Endometrium (tissue), 2 donors: ENCODE measurements around the gene SEMA4D.

ENCODE experiments used
- FAIRE-seq: peaks from 2 replicates; lab custom pipeline; 2012; peaks lifted over from hg19 to GRCh38; lab: Jason Lieb, UNC
- donor health status: control.
- donor health status: control.

The SEMA4D gene

GRCh38 chr9:89444925-89445765 lies 52.8 kb downstream of the SEMA4D start:
- FAIRE-seq: no peak

DNA sequence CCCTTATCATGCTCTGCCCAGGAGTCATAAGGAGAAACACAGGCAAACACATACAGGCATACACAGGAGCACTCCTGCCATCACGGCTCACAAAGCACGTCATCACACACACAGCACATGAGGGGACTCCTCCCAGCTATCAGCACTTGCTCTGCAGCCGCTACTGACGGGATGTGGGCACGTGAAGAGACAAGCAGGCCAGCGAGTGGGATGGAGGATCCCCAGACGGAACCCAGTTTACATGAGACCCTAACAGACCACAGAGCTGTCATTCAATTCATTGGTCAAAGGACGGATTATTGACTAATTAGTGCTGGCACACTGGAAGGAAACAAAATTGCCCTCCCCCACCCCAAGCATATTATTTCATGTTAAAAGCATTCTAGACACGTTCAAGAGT lies 53.6 kb downstream of the SEMA4D start:
- no peak for FAIRE-seq

GRCh38 chr9:89442981-89443814 lies 54.7 kb downstream of the SEMA4D start:
- no peak for FAIRE-seq

DNA sequence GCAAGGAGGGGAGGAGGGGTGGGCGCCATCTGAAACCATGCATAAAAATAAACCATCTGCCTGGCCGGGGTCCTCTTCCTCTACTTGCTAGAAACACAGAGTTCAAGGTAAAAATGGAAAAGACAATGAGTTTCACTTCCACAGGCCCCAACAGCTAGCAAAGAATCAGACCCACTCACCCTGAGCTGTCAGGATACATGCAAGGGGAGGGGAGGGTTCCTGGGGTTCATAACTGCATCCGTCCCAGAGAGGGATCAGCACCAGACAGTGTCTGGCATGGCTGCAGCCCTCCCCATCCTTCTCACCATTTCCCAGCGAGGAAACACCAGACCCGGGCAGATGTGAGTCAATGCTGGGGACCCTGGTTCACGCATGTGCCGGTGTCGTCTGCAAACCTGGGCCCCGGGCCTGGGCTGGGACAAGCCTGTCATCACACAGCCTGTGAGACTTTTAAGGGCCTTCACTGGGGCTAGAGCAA lies 55.4 kb downstream of the SEMA4D start:
- no peak for FAIRE-seq

DNA sequence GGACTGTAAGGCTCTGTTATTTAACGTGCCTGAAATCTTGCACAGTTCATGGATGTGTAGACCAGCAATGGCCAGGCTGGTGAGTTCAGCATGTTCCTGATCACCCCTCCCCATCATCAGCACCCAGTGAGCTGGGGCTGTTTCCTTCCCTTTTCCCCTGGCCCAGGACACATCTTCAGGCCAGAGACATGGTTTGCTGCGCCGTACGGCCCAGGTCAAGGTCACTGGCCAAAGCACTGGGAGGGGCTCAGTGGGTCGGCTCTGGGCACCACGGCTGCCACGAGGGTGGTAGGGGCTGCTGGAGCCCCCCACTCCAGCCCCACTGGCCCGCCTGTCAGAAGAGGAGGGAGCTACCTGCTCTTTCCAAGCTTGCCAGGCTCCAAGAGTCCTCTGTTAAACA lies 55.9 kb downstream of the SEMA4D start:
- no peak for FAIRE-seq

GRCh38 chr9:89441655-89441970 lies 56.3 kb downstream of the SEMA4D start:
- no peak for FAIRE-seq

- no peak for FAIRE-seq
Observed at GRCh38 chr9:89440951-89441654, 56.8 kb downstream of the SEMA4D start.

DNA sequence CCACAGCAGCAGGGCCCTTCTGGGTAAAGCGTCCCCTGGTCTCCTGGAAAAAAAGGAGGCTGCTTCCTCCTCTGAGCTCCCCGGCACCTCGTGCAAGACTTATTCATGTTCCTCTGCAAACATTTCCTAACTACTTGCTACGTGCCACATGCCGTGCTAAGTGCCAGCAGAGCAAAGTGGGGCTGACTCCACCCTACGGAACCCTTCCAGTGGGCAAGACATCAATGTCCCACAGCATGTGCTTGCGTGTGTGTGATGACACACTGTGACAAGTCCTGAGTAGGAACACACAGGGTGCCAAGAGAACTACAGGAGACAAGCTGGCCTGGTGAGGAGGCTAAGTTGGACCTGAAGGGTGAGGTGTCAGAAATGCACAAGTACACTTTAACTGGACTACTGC lies 57.4 kb downstream of the SEMA4D start:
- no peak for FAIRE-seq

DNA sequence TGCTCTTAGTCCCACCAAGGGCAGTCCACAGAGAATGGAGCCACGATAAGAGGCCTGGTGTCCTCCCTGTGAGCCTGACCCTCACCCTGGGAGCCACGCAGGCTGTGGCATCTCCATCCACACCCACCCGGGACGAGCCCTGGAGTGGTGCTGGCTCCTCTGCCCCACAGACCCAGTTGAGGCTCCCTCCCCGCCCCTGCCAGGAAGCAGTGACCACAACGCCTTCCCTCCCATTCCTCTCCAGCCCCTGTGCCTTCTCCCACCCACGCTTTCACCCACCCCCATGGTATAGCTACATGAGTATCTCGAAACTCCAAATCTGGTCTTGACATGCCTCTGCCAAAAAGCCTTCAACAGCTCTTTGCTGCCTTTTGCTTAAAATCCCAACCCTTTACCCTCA lies 57.9 kb downstream of the SEMA4D start:
- no peak for FAIRE-seq

DNA sequence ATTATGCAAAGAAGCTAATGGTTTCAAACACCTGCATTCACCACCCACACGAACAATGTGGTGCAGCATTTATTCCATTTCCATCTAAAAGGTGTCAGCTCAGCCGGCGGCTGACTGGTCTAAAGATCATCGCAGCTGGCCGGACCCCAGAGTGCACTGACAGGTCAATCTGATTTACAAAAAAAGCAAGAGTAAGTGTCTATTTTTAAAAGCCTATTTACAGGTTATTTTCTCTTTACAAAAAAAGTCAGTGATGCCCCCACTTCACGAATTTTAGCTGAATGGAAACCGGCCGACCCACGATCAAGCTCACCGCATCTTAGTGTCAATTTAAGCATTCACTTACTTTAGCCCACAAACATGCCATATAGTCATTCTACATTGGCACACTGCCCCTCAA lies 58.3 kb downstream of the SEMA4D start:
- no peak for FAIRE-seq

DNA sequence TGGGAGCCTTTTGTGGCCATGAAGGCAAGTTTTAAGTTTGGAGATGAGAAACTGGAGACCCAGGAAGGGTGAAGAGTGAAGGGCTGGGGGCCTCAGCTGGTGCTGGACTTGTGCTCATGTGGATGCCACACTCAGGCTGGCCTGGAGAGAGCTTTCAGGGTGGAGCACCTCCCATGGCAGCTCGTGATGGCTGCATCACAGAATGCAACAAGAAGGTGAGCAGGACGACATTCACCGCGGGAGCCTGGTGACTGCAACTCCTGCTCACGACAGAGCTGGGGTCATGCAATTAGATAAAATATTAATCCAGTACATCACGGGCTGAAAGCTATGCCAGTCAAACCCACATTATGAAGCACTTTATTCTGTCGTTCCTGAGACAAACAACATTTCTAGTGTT lies 59.7 kb downstream of the SEMA4D start:
- FAIRE-seq: no peak

DNA sequence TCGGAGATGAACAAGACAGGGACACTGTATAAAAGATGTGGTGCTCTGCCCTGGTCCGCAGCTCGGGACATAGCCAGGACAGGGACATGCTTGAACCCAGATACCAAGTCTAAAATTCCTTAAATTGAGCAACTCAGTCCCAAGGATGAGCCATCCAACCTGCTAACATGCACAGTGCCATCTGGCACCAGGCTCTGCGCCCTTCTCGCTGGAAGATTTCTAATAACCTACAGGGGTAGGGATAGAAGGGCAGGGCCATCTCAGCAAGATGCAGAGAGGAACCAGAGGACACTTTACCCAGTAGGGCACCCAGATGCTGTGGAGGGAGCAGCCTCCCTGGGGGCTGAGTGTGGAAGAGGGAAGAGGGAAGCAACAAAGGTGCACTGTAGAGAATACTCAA lies 60.1 kb downstream of the SEMA4D start:
- no peak for FAIRE-seq

DNA sequence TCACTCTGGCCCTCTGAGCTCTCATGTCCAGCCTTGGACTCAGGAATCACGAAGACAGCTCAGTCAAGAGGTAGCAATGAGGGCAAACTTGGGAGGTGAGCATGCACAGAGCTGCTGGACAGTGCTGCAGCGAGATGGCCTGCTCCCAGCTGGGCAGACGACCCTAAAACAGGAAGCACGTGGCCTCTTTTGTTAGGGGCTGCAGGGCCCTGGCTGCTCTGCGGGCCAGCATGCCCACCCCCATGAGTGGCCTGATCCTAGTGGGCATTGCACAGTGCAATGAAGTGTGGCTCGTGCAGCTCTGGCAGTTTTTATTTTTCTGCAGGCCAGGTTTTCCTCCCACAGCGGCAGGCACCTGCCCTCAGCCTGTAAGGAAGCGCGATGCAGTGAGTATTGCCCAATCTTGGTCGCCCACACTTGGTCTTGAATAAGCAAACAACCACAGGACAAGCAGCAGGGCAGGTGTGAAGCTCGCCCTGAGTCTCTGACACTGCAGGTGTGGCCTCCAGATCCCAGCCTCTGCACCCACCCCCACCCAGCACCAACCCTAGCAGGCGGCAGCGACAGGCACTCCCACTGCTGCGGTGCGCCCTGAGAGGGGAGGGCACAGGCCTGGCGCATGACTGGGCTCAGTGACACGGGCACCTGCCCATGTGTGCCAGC lies 60.8 kb downstream of the SEMA4D start:
- no peak for FAIRE-seq

GRCh38 chr9:89436326-89436725 lies 61.6 kb downstream of the SEMA4D start:
- FAIRE-seq: no peak

- FAIRE-seq: no peak
Observed at GRCh38 chr9:89435071-89435823, 62.7 kb downstream of the SEMA4D start.

DNA sequence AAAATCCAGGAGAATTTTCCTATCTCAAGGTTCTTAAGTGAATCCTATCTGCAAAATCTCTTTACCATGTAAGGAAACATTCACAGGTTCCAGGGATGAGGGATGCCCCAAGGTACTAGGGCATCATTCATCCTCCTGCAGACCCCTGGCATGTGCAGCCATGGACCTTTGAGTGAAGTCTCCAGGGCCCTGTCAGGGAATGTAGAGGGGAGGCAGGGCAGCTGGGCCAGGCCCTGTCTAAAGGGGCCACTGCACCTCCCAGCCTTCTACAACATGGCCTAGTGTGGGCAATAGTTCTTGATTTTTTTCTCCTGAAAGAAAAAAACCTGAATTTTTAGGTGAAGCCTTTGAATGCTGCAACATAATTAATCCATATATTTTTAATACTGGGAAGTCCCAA lies 63.3 kb downstream of the SEMA4D start:
- no peak for FAIRE-seq

DNA sequence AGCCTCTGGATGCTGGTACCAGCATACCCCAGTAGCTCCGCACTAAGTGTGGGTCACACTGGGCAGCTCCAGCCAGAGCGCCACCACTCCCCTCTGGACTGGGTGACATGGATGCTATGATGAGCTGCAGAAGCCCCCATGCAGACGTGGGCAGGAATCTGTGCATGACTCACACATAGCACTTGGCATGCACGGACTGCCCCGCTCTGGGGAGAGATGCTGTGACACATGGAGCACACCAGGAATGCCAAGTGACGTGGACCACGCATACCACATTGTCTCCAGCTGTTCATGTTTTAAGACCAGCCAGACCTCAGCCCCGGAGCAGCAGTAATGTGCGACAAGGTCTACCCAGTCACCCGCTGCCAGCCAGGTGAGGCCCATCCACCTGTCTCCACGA lies 64.1 kb downstream of the SEMA4D start:
- FAIRE-seq: no peak

GRCh38 chr9:89432986-89433530 lies 64.9 kb downstream of the SEMA4D start:
- FAIRE-seq: no peak

DNA sequence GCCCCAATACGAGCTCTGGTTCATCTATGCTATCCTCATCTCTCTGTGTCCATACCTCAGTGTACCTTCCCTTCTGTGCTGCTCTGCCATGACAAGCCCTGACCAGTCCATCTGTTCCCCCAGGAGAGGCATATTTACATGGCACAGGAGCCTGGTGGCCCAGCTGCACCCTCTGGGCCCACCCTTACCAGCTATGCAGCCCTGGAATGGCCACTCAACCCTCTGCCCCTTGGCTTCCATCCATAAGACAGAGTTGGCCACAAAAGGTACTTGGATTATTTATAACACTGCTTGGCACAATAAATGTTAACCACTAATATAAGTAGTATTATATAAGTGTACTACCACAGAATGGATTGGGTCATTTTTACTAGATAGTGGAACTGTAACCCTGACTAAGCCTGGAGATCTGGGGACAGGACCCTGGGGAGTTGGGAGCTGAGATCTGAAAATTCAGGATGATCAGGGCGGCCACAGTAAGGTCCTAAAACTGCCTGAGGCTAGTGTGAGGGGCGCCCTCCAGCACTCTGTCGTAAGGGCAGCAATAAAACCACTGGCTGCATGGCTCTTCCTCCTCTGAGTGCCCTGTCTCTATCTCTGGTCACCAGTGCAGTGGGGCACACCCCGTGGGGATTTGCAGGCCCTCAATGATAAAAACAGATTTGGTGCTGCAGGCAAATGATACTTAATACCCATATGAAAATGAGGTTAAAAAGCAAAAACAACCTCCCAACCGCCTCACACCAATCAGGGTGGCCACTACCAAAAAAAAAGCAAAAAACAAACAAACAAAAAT lies 65.8 kb downstream of the SEMA4D start:
- no peak for FAIRE-seq

DNA sequence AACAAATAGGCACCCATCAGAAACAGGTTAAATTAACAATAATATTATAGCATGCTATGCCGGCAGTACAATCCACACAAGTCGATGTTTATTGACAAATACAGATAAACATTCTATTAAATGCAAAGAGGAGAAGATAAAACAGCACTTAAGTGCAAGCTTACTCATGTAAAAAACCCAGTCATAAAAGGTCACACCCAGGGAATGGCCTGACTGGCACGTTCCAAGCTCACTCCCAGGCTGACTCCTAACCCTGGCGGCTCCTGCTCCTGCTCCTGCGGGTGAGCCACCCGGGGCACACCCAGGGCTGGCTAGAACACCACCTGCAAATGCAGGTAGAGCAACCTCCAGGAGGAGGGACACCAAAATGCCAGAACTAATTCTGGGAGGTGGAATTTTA lies 66.9 kb downstream of the SEMA4D start:
- FAIRE-seq: no peak
